ENCODE results near the gene HMGCL.

DNA sequence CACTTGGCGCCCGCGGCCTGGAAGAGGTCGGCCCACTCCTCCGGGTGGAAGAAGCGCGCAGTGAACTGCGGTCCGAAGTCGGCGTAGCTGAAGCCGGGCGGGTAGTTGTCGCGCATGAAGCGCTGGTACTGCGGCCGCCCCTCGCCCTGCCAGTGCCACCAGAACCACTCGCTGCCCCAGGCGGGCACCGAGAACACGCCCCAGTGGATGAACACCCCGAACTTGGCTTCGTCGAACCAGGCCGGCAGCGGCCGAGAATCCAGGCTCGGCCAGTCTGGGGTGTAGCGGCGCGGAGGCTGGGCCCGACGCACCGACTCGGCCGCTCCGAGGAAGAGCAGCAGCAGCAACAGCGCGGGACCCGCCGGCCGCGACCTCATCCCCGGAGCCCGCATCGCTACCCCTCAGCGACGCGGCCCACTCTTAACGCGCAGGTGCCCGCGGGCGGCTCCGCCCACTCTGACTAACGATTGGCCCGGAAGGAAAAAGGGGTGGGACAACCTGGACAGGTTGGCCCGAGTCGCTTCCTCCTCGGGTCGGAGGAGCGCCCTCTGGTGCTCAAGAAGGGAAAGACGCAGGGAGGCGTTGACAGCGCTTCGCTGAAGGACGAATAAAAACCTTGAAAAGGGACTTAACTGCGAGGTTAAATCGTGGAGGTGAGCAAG lies 42.8 kb upstream of the HMGCL start, which contains the start of gene FUCA1:
- TF ChIP-seq ZNF891 (CRISPR knock-in tag; IDR thresholded peaks at IDR 0.05) = no peak
- TF ChIP-seq MYC (CRISPR knock-in tag; IDR thresholded peaks at IDR 0.05; ENCODE audit: borderline replicate concordance) = peak; percentile 60; the same call in 1 of the 2 replicates
- TF ChIP-seq ZNF274 (CRISPR knock-in tag; IDR thresholded peaks at IDR 0.05) = 0 out of 2 replicates have a peak, but pooled peaks have one; percentile 46
- TF ChIP-seq BATF2 (CRISPR knock-in tag; IDR thresholded peaks at IDR 0.05) = 0 out of 2 replicates have a peak, but pooled peaks have one; percentile 16
- TF ChIP-seq EZH2 (conservative IDR thresholded peaks at IDR 0.05; ENCODE audit: low read depth, low read length) = no peak
